Measurements from ENCODE around the gene ALOXE3.
"Not testable (repeated sequence)": the region's sequence is repeated elsewhere in the genome, so short reads cannot be mapped to it uniquely, and the experiment has no call there.

ALOXE3 gene

GRCh38 chr17:8096541-8096940, 21.8 kb downstream of the ALOXE3 start:
- DNase-seq (ENCODE audit: low read depth in 2 of 2): no peak

- no peak for DNase-seq (ENCODE audit: low read depth in 2 of 2)
These were observed 23.0 kb downstream of the ALOXE3 start for GRCh38 chr17:8095361-8095760.

GRCh38 chr17:8091033-8091687, 27.2 kb downstream of the ALOXE3 start:
- DNase-seq (ENCODE audit: low read depth in 2 of 2): no peak

- DNase-seq (ENCODE audit: low read depth in 2 of 2): no peak
These were observed 28.6 kb downstream of the ALOXE3 start for GRCh38 chr17:8089728-8090127.

GRCh38 chr17:8087952-8088230, 30.4 kb downstream of the ALOXE3 start:
- no peak for DNase-seq (ENCODE audit: low read depth in 2 of 2)

GRCh38 chr17:8087075-8087951, 31.0 kb downstream of the ALOXE3 start, which contains the start of gene ALOX12B:
TSS of gene ALOX12B (minus strand) at chr17:8087716. CDS start at chr17:8087442, 274 bp downstream.
- DNase-seq (ENCODE audit: low read depth in 2 of 2): no peak

GRCh38 chr17:8084250-8084649, 34.1 kb downstream of the ALOXE3 start:
- DNase-seq (ENCODE audit: low read depth in 2 of 2): no peak

GRCh38 chr17:8082292-8082691, 36.0 kb downstream of the ALOXE3 start:
- DNase-seq (ENCODE audit: low read depth in 2 of 2): no peak

GRCh38 chr17:8081876-8082275, 36.4 kb downstream of the ALOXE3 start:
- DNase-seq (ENCODE audit: low read depth in 2 of 2): no peak

- DNase-seq (ENCODE audit: low read depth in 2 of 2): no peak
These were observed 37.5 kb downstream of the ALOXE3 start for GRCh38 chr17:8080799-8081219.

GRCh38 chr17:8080208-8080798, 38.0 kb downstream of the ALOXE3 start:
- DNase-seq (ENCODE audit: low read depth in 2 of 2): no peak

- peak; percentile 50 to 64 for DNase-seq (ENCODE audit: low read depth in 2 of 2)
These were observed 38.8 kb downstream of the ALOXE3 start for GRCh38 chr17:8079291-8080207.

- not testable (repeated sequence) for DNase-seq (ENCODE audit: low read depth in 2 of 2)
These were observed 40.4 kb downstream of the ALOXE3 start for GRCh38 chr17:8077939-8078338.

- DNase-seq (ENCODE audit: low read depth in 2 of 2): no peak
These were observed 41.6 kb downstream of the ALOXE3 start for GRCh38 chr17:8076502-8077266.

- no peak for DNase-seq (ENCODE audit: low read depth in 2 of 2)
These were observed 42.6 kb downstream of the ALOXE3 start for GRCh38 chr17:8075574-8076342.

- no peak for DNase-seq (ENCODE audit: low read depth in 2 of 2)
These were observed 43.2 kb downstream of the ALOXE3 start for GRCh38 chr17:8075081-8075480.

GRCh38 chr17:8074554-8074953, 43.8 kb downstream of the ALOXE3 start:
- no peak for DNase-seq (ENCODE audit: low read depth in 2 of 2)

GRCh38 chr17:8073627-8074484, 44.5 kb downstream of the ALOXE3 start:
- peak; percentile 64 to 81 for DNase-seq (ENCODE audit: low read depth in 2 of 2)
